Activated naive CD4-positive, alpha-beta T cell treated with anti-CD3 and anti-CD28 coated beads, Interleukin-2, amount 50 U/mL, for 72 hours (primary cell): ENCODE measurements around the gene SND1. TPM values are rescaled to one million over a fixed set of nuclear protein-coding genes. Genes with fewer than 3 reads are reported as not detected.

ENCODE experiments used
- ATAC-seq, 2 donors: fragments of 150-1000 bp; cut with Tn5 transposase; 2 replicates each; pipeline ENCODE4 v1.10.0; 2021; ENCODE audit warnings: mild to moderate bottlenecking in 2 of 2, moderate library complexity in 2 of 2
- DNase-seq, 2 donors: peaks; one replicate each; pipeline ENCODE4 v3.0.0; 2021 to 2022; ENCODE audit warnings: low spot score in 2 of 2
- H3K27ac Mint-ChIP-seq, 2 donors: one replicate each; pipeline ENCODE4 v1.8.0; 2022; ENCODE audit warnings: mild to moderate bottlenecking in 2 of 2, mixed read lengths in 2 of 2
- H3K36me3 Mint-ChIP-seq, 2 donors: one replicate each; pipeline ENCODE4 v1.8.0; 2022; ENCODE audit warnings: mixed read lengths in 2 of 2
- H3K9me3 Mint-ChIP-seq, 2 donors: one replicate each; pipeline ENCODE4 v1.8.0; 2022; ENCODE audit warnings: mixed read lengths in 2 of 2
- total RNA-seq, 2 donors: library from RNA; stranded (reverse); gene quantifications; one replicate each; pipeline ENCODE4 v1.2.3, GENCODE V29; 2022

The SND1 gene
- total RNA-seq, 2 donors from 2014 or later, result 175 to 246 TPM

DNA sequence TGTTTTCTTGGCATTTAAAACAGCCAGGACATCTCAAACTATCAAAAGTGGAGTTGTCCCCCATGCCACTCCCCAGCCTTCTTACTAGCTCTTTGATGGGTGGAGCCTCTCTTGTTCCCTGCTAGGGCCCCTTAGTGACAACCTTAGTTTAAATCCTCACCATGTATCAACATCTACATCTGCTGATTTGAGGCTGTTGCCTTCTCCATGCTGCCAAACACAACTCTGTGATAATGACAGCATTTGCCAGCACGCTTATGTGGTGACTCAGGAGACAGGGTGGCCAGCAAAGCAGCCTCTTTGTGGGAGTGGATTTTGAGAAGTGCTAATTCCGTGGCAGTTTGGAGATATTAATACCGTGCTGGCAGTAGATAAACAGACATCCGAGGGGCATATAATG is 233.8 kb downstream of the SND1 start:
- Mint-ChIP-seq H3K9me3 (no peaks in the 10 kb centered on the region), H3K27ac (no peak overlapping the region), H3K36me3 (peaks cover 11 to 28% of the 10 kb centered on the region in 2 donors)
- ATAC-seq (no peak), DNase-seq (no peak)

DNA sequence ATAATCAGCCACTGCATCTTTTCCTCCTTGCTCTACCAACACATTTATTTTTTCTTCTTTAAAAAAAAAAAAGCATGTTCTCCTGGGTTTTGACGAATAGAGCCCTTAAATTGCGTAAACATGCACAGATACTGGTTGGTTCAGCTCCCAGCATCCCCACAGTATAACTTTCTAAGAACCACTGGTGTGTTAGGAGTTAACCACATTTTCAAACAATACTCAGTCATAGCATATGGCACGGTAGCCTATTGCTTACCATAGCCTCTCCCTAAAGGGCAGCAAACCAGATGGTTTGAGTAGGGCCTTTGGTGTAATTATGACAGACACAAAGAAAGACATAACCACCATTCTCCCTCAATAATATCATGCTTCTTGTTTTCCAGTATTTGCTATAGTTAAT is 234.3 kb downstream of the SND1 start:
- ATAC-seq, result no peak
- no peaks in the 10 kb centered on the region for H3K9me3 Mint-ChIP-seq
- peaks cover 11 to 29% of the 10 kb centered on the region in 2 donors for H3K36me3 Mint-ChIP-seq
- H3K27ac Mint-ChIP-seq, result no peak overlapping the region
- no peak for DNase-seq

DNA sequence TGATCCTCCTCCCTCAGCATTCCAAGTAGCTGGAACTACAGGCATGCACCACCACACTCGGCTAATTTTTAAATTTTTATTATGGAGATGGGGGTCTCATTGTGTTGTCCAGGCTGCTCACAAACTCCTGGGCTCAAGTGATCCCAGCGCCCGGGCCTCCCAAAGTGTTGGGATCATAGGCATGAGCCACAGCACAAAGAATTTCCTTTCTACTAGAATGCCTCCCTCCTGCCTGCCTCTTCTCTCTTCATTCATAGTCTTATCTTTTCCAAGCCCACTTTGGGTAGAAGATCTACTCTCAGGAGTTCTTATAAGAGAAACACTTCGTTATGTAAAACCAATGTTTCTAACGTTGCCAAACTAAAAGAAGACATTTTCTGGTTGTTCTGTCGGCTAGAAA is 235.1 kb downstream of the SND1 start:
- peaks cover 11 to 34% of the 10 kb centered on the region in 2 donors for H3K36me3 Mint-ChIP-seq
- no peaks in the 10 kb centered on the region for H3K9me3 Mint-ChIP-seq

DNA sequence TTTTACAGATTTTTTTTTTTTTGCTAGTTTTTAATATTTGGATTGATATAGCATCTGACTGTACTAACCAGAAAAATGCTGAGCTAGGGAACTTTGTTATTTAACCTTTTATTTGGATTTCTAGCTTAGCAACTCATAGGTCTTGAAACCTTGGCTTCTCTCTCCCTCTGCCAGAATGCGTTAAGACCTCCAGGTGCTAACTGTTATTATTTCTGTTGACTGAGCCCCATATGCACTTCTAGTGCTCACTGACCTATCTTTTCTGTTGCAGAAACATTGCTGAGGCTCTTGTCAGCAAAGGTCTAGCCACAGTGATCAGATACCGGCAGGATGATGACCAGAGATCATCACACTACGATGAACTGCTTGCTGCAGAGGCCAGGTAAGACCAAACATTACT is 235.6 kb downstream of the SND1 start:
- no peaks in the 10 kb centered on the region for H3K9me3 Mint-ChIP-seq
- ATAC-seq, result no peak
- H3K36me3 Mint-ChIP-seq, result peaks cover 11 to 34% of the 10 kb centered on the region in 2 donors
- no peak for DNase-seq
- H3K27ac Mint-ChIP-seq, result no peak overlapping the region

More for the DNA sequence above, 235.1 kb downstream of the SND1 start:
- no peak overlapping the region for H3K27ac Mint-ChIP-seq
- ATAC-seq (no peak), DNase-seq (no peak)

DNA sequence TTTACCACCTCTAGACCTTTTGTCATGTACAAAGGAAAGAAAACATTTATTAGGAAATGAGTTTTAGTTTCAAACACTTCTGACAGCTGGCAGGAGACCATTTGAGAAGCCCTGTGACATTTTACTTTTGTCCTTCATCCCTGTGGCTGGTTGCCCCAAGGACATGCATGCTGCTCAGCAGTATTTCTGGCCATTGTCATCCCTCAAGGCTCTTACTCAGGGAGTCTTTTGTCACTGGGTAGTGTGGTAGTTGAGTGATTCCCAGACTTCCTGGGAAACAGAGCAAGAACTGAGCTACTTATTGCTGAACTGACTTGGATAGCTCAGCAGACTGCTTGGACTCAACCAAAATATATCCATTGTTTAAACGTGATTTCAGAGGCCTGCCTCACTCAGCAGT is 236.4 kb downstream of the SND1 start:
- H3K36me3 Mint-ChIP-seq, result peaks cover 11 to 34% of the 10 kb centered on the region in 2 donors
- no peak for ATAC-seq
- H3K9me3 Mint-ChIP-seq, result no peaks in the 10 kb centered on the region
- DNase-seq, result no peak
- no peak overlapping the region for H3K27ac Mint-ChIP-seq

DNA sequence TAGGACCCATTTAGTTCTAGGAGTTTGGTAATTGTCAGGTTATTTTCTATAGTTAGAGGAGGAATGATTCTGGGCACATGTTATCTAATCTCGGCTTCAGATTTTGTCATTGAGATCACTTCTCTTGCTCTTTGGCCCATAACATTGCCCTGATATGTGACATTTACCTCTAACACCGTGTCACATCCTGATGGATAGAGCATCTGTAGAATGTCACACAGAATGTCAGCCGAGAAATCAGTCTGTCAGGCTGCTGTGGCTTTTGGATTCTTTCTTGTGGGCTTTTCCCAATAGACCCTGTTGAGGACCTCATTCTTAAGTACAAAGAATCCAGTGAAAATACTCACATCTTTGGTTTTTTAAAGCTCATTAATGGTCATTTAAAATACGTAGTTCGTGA is 236.8 kb downstream of the SND1 start:
- no peak overlapping the region for H3K27ac Mint-ChIP-seq
- peaks cover 11 to 34% of the 10 kb centered on the region in 2 donors for H3K36me3 Mint-ChIP-seq
- DNase-seq (no peak), ATAC-seq (no peak)
- H3K9me3 Mint-ChIP-seq, result no peaks in the 10 kb centered on the region

DNA sequence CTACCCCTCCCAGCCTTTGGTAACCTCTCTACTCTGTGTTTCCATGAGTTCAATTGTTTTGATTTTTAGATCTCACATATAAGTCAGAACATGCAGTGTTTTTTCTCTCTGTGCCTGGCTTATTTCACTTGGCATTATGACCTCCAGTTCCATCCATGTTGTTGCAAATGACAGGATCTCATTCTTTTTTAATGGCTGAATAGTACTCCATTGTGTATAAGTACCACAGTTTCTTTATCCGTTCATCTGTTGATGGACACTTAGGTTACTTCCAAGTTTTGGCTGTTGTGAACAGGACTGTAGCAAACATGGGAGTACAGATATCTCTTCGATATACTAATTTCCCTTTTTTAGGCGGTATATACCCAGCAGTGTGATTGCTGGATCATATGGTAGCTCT is 237.7 kb downstream of the SND1 start:
- H3K27ac Mint-ChIP-seq, result no peak overlapping the region
- H3K36me3 Mint-ChIP-seq, result peaks cover 11 to 34% of the 10 kb centered on the region in 2 donors
- no peaks in the 10 kb centered on the region for H3K9me3 Mint-ChIP-seq
- DNase-seq (no peak), ATAC-seq (no peak)

DNA sequence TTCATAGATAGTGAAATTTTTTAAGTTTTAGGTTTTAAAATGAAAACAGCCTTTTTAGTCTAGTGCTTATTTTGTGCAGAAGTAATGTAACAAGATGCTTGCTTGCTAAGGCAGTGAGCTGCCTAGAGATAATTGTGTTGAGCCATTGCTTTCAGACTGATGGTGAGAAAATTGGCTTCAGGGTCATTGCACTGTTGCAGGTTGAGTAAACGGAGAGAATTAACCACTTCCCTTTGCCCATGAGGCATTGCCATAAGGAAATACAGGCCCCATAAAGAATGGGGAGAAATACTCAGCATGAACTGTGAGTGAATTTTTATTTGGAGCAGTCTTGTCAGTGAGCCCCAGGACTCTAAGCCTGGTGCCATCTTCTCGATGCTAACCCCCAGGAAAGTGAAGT is 238.7 kb downstream of the SND1 start:
- DNase-seq (no peak), ATAC-seq (no peak)
- no peak overlapping the region for H3K27ac Mint-ChIP-seq
- no peaks in the 10 kb centered on the region for H3K9me3 Mint-ChIP-seq
- peaks cover 11 to 34% of the 10 kb centered on the region in 2 donors for H3K36me3 Mint-ChIP-seq

DNA sequence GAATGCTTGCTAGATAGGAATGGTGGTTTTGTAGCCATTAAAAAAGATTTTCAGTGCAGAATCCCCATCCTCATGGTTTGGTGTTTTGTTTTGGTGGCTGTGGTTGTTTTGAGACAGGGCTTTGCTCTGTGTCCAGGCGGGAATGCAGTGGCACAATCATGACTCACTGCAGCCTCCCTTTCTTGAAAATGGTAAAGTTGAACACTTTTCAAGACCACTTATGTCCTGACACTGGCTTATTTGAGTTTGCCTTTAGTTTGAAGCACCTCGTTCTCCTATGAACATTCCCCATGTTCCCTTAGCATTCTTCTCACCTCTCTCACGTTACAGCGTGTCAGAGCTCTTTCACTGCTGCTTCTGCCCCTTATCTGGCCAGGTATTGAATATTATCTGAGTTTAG is 239.2 kb downstream of the SND1 start:
- H3K36me3 Mint-ChIP-seq, result peaks cover 11 to 34% of the 10 kb centered on the region in 2 donors
- no peaks in the 10 kb centered on the region for H3K9me3 Mint-ChIP-seq
- no peak for ATAC-seq
- no peak for DNase-seq
- no peak overlapping the region for H3K27ac Mint-ChIP-seq

DNA sequence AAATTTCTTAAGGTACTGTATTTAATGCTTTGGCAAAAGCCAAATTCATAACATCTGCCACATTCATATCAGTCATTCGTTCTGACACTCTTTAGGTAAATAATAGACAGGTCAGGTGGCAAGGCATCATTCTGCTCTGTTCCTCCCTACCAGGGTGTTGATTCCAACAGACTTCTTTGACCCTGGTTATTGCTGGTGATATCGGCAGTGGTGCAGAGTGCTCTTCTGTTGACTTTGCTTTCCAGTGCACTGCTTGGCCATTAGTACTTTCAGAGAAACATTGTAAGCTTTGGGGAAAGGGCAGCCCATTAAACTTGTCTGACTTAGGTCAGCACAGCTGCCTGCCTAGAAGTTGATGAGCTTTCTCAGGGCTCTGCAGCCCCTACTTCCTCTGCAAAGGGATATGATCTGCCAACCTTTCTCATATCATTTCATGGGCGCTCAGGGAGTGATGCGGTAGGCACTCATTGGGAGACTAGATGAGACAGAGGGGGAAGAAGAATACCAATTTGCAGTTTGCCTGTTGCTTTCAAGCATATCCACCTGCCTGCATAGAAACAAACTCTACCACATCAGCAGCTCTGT is 240.0 kb downstream of the SND1 start:
- DNase-seq, result no peak
- Mint-ChIP-seq H3K27ac (no peak overlapping the region), H3K36me3 (peaks cover 11 to 34% of the 10 kb centered on the region in 2 donors), H3K9me3 (no peaks in the 10 kb centered on the region)
- ATAC-seq, result no peak

DNA sequence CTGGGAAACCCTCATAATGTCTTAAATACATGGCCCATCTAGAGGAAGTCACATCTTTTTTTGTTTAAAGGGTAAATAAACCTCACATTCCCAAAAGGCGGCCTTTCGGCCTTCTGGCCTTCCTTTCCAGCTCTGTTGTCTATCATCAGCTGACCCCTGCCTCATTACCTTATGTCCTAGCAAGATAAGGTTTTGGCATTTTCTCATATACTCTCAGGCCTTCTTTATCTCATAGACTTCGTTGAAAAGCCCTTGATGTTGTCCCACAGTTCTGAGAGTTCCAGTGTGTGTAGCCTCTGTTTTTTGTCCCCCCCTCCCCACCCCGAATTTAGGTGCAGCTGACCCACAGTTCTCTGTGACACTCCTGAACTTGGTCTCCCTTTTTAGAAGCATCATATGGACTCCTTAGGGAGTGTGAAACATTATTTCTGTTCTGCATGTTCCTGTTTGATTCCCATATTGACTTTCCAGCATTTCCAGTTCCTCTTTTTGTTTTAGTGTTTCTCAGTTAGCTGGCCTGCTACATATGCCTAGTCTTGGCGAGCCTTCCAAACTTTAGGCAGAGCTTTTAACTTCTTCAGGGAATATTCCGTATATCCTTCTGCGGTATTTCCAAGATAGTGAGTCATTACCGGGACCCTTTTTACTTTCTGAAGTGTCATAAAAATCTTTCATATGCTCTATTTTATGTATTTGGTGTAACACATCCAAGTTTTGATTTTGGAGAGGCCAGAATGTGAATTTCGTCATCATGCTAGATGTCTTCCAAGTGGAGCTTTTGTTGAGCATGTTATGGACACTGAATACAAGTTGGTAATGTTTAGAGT is 240.7 kb downstream of the SND1 start:
- ATAC-seq, result no peak
- H3K9me3 Mint-ChIP-seq, result no peaks in the 10 kb centered on the region
- H3K36me3 Mint-ChIP-seq, result peaks cover 10 to 27% of the 10 kb centered on the region in 2 donors
- DNase-seq, result no peak
- H3K27ac Mint-ChIP-seq, result no peak overlapping the region

DNA sequence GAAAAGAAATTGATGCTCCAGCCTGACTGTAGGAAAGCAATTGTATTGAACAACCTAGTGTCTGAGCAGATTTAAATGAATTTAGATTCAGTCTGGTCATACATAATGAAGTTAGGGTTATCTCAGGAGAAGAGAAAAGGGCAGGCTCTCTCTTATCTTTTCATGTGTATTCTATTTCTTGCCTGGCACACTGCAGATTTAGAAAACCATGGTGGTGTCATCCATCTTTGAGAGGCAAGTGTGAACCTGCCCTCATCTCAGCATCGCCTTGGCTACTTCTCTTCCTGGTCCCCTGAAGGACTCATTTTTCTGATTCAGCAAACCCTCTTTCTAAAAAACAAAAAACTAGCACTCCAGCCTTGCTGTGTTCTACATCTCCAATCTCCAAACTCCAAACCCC is 241.6 kb downstream of the SND1 start:
- DNase-seq, result no peak
- Mint-ChIP-seq H3K27ac (no peak overlapping the region), H3K9me3 (no peaks in the 10 kb centered on the region), H3K36me3 (peaks cover 8 to 20% of the 10 kb centered on the region in 2 donors)
- ATAC-seq, result no peak

DNA sequence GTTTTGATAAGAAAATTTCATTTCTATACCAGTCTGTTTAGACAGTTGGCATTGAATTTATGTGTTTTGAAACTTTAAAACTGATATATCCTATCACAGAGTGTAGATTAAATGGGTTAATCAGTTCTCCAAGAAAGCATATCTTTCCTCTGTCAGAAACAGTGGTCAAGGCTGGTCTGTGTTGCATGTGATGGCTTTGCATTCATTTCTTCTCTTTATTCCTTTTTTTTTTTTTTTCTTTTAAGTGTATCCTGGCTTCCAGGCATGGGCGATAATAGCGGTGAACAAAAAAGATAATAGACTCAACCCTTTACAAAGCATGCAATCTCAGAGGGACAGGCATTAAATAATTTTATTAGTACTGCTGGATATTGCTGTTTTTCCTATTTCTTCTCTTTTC is 242.6 kb downstream of the SND1 start:
- Mint-ChIP-seq H3K27ac (no peak overlapping the region), H3K9me3 (no peaks in the 10 kb centered on the region), H3K36me3 (peaks cover 10 to 24% of the 10 kb centered on the region in 2 donors)
- ATAC-seq (no peak), DNase-seq (no peak)

DNA sequence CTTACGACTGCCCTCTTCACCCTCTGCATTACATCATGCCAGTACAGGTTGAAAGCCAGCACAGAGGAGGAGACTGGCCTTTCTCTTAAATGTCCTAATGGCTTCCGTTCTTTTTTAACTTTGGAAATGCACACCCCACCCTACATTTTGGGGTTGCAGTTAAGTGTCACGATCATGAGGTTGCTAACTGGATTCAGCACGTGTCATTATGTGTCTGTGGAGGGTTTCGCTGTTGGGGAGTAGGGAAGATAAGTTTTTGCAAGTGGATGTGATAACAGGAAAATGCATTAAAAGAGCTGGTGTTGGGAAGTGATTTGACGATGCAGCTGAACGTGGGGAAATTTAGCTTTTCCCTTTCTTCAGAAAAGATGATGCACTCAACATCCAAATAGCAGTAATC is 243.4 kb downstream of the SND1 start:
- H3K9me3 Mint-ChIP-seq, result no peaks in the 10 kb centered on the region
- peaks cover 8 to 25% of the 10 kb centered on the region in 2 donors for H3K36me3 Mint-ChIP-seq
- no peak for DNase-seq
- H3K27ac Mint-ChIP-seq, result no peak overlapping the region
- ATAC-seq, result no peak

DNA sequence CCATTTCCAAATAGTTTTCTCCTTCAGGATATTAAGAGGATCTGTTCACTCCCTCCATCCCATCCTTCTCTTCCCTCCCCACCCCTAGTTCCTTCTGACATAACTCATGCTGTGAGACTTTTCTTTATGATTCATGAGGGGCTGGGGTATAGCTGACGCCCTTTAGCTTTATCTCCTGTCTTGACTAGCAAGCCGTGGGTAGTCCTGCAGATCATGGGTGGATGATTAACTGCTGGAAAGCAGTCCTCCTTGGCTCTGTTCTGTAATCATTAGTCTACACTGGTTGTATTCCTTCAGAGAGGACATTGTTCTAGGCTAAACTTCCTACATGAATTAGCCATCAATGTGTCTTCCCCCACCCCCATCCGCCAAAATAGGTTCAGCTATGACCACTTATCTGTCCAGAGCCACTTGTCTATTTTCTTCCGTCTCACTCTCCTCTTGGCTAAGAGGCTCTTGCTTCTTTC is 243.9 kb downstream of the SND1 start:
- Mint-ChIP-seq H3K27ac (no peak overlapping the region), H3K36me3 (peaks cover 5 to 25% of the 10 kb centered on the region in 2 donors), H3K9me3 (no peaks in the 10 kb centered on the region)
- ATAC-seq (peak in 1 of 2 donors; percentile 15), DNase-seq (no peak)

DNA sequence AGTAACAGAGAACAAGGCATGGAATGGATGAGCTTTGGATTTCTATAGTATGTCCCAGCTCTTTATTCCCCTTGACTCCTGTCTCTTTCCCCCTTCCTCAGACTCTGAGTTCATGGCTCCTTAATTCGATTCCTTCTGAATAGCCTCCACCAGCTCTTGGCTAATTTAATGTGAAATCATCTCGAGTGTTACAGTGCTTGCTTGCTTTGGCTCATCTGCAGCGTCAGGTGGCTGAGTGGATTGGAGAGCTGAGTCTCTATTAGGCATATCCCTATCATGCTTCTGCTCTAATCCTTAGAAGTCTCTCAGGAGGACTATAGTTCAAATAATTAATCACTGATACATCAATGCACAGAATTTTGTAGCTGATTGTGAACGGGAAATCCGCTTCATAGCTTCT is 244.7 kb downstream of the SND1 start:
- Mint-ChIP-seq H3K27ac (no peak overlapping the region), H3K36me3 (peaks cover 4 to 20% of the 10 kb centered on the region in 2 donors)
- no peak for ATAC-seq

DNA sequence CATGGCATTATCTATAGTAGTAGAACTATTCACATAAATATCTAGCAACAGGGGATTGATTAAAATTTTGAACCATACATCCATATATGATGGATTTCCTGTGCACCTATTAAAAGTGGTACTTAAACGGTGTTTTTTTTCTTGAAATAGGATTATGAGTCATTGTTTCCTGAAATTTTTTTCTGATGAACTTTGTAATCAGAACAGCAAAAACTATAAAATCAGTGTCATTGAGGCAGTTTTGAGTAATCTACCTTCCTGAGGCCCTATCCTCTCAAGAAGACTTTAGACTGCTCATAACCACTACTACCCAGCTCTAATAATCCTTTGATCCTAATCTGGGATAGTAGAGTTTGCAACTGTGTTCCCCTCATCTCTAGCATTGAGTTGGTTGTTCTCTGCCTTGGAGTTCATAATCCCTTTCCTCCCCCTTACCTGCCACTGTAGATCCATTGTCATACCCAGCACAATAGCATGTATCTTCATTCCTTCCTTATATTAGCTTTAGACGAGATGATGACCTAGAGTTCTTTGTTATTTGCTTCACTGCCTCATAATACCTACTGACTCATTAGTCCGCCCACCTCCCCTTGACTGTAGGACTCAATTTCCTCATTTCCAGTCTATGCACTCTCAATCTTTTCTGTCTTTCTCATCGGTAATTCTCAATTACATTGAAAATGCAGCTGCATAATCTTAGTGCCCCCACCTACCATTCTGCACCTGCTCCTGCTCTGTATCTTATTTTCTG is 245.9 kb downstream of the SND1 start:
- ATAC-seq, result peak; percentile 85 to 91
- DNase-seq, result no peak

More for the DNA sequence above, 244.7 kb downstream of the SND1 start:
- DNase-seq, result no peak
- H3K9me3 Mint-ChIP-seq, result no peaks in the 10 kb centered on the region

More for the DNA sequence above, 245.9 kb downstream of the SND1 start:
- H3K9me3 Mint-ChIP-seq, result no peaks in the 10 kb centered on the region
- H3K36me3 Mint-ChIP-seq, result peaks cover 4 to 24% of the 10 kb centered on the region in 2 donors
- H3K27ac Mint-ChIP-seq, result no peak overlapping the region
